Glutamatergic neuron (in vitro differentiated cells): ENCODE data around the gene UBAC1. TPM values are rescaled to one million over a fixed set of nuclear protein-coding genes. Genes with fewer than 3 reads are reported as not detected.
"Not testable (repeated sequence)": the region's sequence is repeated elsewhere in the genome, so short reads cannot be mapped to it uniquely, and the experiment has no call there.

Experiments
- DNase-seq: peaks from one replicate; pipeline ENCODE4 v3.0.0; 2022
- H3K27ac Mint-ChIP-seq: one replicate; pipeline ENCODE4 v1.8.0; 2020; ENCODE audit warnings: mild to moderate bottlenecking, mixed read lengths, inconsistent platforms; ENCODE audit not compliant: unreplicated experiment
- H3K27me3 Mint-ChIP-seq: one replicate; pipeline ENCODE4 v1.8.0; 2020; ENCODE audit warnings: mild to moderate bottlenecking, moderate library complexity, mixed read lengths, inconsistent platforms; ENCODE audit not compliant: unreplicated experiment
- H3K36me3 Mint-ChIP-seq: one replicate; pipeline ENCODE4 v1.8.0; 2020; ENCODE audit warnings: mild to moderate bottlenecking, mixed read lengths, inconsistent platforms; ENCODE audit not compliant: unreplicated experiment
- H3K4me1 Mint-ChIP-seq: one replicate; pipeline ENCODE4 v1.8.0; 2020; ENCODE audit warnings: mild to moderate bottlenecking, low read depth, mixed read lengths, inconsistent platforms; ENCODE audit not compliant: unreplicated experiment
- H3K4me3 Mint-ChIP-seq: one replicate; pipeline ENCODE4 v1.8.0; 2020; ENCODE audit warnings: mild to moderate bottlenecking, mixed read lengths, inconsistent platforms; ENCODE audit not compliant: unreplicated experiment
- H3K9me3 Mint-ChIP-seq: one replicate; pipeline ENCODE4 v1.8.0; 2020; ENCODE audit warnings: mild to moderate bottlenecking, moderate library complexity, mixed read lengths, inconsistent platforms; ENCODE audit not compliant: unreplicated experiment
- total RNA-seq: library from RNA; stranded (reverse); fragmentation: NEBNext Ultra II Directional; extraction: Animal tissue kit (Norgen Biotek cat#: 25700); gene quantifications from one replicate; pipeline ENCODE4 v1.2.1, GENCODE V29; 2021; ENCODE audit not compliant: unreplicated experiment
- TF ChIP-seq, protein P1 (sequence below): fragments of 200-600 bp; sonication (generic); IDR thresholded peaks from one replicate; pipeline ENCODE4 v1.5.0; 2021; ENCODE audit not compliant: partially characterized antibody, unreplicated experiment

Gene UBAC1
- total RNA-seq, 1 donor from 2014 or later, result 48.4 TPM

- DNase-seq, result no peak
- no peak overlapping the region for H3K4me3 Mint-ChIP-seq
- peaks cover 2% of the 10 kb centered on the region for H3K4me1 Mint-ChIP-seq
- TF ChIP-seq, protein P1, sequence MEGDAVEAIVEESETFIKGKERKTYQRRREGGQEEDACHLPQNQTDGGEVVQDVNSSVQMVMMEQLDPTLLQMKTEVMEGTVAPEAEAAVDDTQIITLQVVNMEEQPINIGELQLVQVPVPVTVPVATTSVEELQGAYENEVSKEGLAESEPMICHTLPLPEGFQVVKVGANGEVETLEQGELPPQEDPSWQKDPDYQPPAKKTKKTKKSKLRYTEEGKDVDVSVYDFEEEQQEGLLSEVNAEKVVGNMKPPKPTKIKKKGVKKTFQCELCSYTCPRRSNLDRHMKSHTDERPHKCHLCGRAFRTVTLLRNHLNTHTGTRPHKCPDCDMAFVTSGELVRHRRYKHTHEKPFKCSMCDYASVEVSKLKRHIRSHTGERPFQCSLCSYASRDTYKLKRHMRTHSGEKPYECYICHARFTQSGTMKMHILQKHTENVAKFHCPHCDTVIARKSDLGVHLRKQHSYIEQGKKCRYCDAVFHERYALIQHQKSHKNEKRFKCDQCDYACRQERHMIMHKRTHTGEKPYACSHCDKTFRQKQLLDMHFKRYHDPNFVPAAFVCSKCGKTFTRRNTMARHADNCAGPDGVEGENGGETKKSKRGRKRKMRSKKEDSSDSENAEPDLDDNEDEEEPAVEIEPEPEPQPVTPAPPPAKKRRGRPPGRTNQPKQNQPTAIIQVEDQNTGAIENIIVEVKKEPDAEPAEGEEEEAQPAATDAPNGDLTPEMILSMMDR, result no peak
- peaks cover 4% of the 10 kb centered on the region for H3K27me3 Mint-ChIP-seq
- H3K27ac Mint-ChIP-seq, result no peak overlapping the region
- H3K9me3 Mint-ChIP-seq, result peaks cover 16% of the 10 kb centered on the region
- peaks cover 31% of the 10 kb centered on the region for H3K36me3 Mint-ChIP-seq
These were observed 40.8 kb downstream of the UBAC1 start for GRCh38 chr9:135920256-135920930.

DNA sequence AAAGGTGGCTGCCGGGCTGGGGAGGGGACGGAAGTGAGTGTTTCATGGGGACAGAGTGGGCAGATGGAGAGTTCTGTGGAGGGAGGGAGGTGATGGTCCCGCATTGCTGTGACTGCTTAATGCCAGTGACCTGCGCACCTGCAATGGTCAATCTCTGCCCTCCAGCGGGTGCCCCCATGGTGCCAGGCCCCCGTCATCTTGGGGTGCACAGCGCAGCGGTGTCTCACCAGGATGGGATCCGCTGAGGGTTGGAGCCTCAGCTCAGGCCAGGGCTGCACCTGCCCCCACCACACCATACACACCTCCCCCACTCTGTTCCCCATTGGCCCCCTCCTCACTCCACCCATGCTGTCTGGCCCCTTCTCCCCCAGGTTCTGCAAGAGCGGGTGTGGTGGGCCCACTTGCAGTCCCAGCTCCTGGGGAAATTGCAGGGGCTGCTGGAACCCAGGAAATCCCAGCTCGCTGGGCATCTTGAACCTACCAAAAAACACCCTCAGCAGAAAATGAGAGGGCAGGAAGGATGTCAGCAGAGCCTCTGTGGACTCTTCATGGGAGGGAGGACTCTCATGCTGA lies 41.8 kb downstream of the UBAC1 start:
- TF ChIP-seq, protein P1, result no peak
- DNase-seq, result no peak
- Mint-ChIP-seq H3K27ac (no peak overlapping the region), H3K4me1 (peaks cover 2% of the 10 kb centered on the region), H3K27me3 (peaks cover 4% of the 10 kb centered on the region), H3K4me3 (no peak overlapping the region), H3K36me3 (peaks cover 38% of the 10 kb centered on the region), H3K9me3 (peaks cover 16% of the 10 kb centered on the region)

GRCh38 chr9:135916227-135916626 lies 44.9 kb downstream of the UBAC1 start:
- H3K4me1 Mint-ChIP-seq, H3K27me3 Mint-ChIP-seq, H3K27ac Mint-ChIP-seq, DNase-seq, H3K4me3 Mint-ChIP-seq: not testable (repeated sequence)
- peaks cover 56% of the 10 kb centered on the region for H3K36me3 Mint-ChIP-seq
- peaks cover 16% of the 10 kb centered on the region for H3K9me3 Mint-ChIP-seq

- peaks cover 7% of the 10 kb centered on the region for H3K27me3 Mint-ChIP-seq
These were observed 46.3 kb downstream of the UBAC1 start for GRCh38 chr9:135914921-135915320.

GRCh38 chr9:135911233-135911632 lies 49.9 kb downstream of the UBAC1 start:
- DNase-seq, H3K27ac Mint-ChIP-seq, H3K4me3 Mint-ChIP-seq, H3K4me1 Mint-ChIP-seq, H3K27me3 Mint-ChIP-seq: not testable (repeated sequence)
- Mint-ChIP-seq H3K36me3 (peaks cover 56% of the 10 kb centered on the region), H3K9me3 (peaks cover 21% of the 10 kb centered on the region)

More at GRCh38 chr9:135914921-135915320, 46.3 kb downstream of the UBAC1 start:
- TF ChIP-seq, protein P1, result no peak
- H3K9me3 Mint-ChIP-seq, result peaks cover 21% of the 10 kb centered on the region
- no peak overlapping the region for H3K4me3 Mint-ChIP-seq
- DNase-seq, result no peak
- H3K27ac Mint-ChIP-seq, result no peak overlapping the region
- no peaks in the 10 kb centered on the region for H3K4me1 Mint-ChIP-seq
- peaks cover 69% of the 10 kb centered on the region for H3K36me3 Mint-ChIP-seq

GRCh38 chr9:135910757-135911156 lies 50.4 kb downstream of the UBAC1 start:
- H3K4me1 Mint-ChIP-seq, result peaks cover 8% of the 10 kb centered on the region
- H3K36me3 Mint-ChIP-seq, result peaks cover 51% of the 10 kb centered on the region
- no peak overlapping the region for H3K27ac Mint-ChIP-seq
- no peak overlapping the region for H3K4me3 Mint-ChIP-seq
- H3K9me3 Mint-ChIP-seq, result peaks cover 18% of the 10 kb centered on the region
- H3K27me3 Mint-ChIP-seq, result peaks cover 9% of the 10 kb centered on the region
- TF ChIP-seq, protein P1, result no peak
- DNase-seq, result no peak
